GM12878 (cell line): ENCODE data around the gene SPAG9.

Experiments used
- NFYA ChIP-seq: IDR thresholded peaks from 2 replicates; pipeline ENCODE4 v1.6.1; 2011; ENCODE audit warnings: low read depth, mild to moderate bottlenecking, low read length, improper control_type of control experiment, borderline replicate concordance
- STAT3 ChIP-seq: IDR thresholded peaks from 2 replicates; pipeline ENCODE4 v1.6.1; 2011; ENCODE audit warnings: low read depth, low read length, improper control_type of control experiment

DNA sequence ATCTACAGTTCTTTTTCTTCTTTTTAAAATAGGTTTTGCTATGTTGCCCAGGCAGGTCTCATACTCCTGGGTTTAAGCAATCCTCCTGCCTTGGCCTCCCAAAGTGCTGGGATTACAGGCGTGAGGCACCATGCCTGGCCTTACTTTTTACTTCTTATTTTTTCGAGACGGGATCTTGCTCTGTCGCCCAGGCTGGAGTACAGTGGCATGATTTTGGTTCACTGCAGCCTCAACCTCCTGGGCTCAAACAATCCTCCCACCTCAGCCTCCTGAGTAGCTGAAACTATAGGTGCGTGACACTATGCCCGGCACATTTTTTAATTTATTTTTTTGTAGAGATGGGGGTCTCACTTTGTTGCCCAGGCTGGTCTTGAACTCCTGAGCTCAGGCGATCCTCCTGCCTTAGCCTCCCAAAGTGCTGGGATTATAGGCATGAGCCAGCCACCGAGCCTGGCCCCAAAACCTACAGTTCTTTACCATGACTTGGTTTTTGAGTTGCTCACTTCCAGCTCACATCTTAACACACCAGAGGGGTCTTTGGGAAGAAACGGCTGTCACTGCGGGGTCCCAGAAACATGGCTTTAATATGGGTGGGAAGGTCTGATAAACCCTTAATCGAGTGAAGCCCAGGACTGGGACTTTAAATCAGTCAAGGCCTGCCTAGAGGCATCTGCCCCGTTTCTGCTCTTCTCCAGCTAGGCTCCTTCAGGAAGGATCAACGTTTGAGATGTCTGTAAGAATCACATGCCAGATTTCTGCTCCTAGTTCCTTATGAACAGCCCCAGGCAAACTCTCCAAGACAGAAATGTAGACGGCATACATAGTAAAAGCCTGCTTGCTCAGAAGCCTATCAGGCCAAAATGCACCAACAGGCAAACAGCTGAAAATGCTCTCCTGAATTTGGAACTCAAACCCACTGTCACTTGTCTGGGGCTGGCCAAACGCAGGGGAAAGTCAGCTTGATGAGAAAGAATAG lies 162.8 kb downstream of the SPAG9 start:
- TF ChIP-seq STAT3 (no peak), NFYA (no peak)
